ENCODE measurements around the gene HTT-AS.

- TF ChIP-seq POLR2AphosphoS5 (IDR thresholded peaks at IDR 0.05) (no peak), CTCF (IDR thresholded peaks at IDR 0.05; ENCODE audit: poor library complexity, severe bottlenecking) (no peak), EP300 (conservative IDR thresholded peaks at IDR 0.05; ENCODE audit: poor library complexity, severe bottlenecking) (no peak), RAD21 (conservative IDR thresholded peaks at IDR 0.05) (no peak), SMC3 (conservative IDR thresholded peaks at IDR 0.05; ENCODE audit: poor library complexity) (no peak), EZH2 (IDR thresholded peaks at IDR 0.05; ENCODE audit: borderline replicate concordance, insufficient read depth, low read length, poor library complexity, severe bottlenecking) (no peak)
Observed at GRCh38 chr4:3022651-3023050, 51.7 kb downstream of the HTT-AS start.

All from neural cell (in vitro differentiated cells).